HEK293T (cell line): Measurements from ENCODE around the gene EBI3.
"Not testable (repeated sequence)": the region's sequence is repeated elsewhere in the genome, so short reads cannot be mapped to it uniquely, and the experiment has no call there.

Source experiments
- CTCF ChIA-PET: fragments of 350-600 bp; formaldehyde crosslinking; extraction: SDS; loops from one replicate; lab custom pipeline; 2021; ENCODE audit warnings: antibody characterized with exemption, inconsistent platforms; lab: Yijun Ruan, JAX
- POLR2A ChIA-PET: fragments of 350-600 bp; formaldehyde crosslinking; extraction: SDS; loops from one replicate; lab custom pipeline; 2020; ENCODE audit warnings: antibody characterized with exemption, inconsistent platforms; lab: Yijun Ruan, JAX
- DNase-seq: peaks from one replicate; pipeline ENCODE4 v3.0.0; 2012; ENCODE audit warnings: mixed read lengths; ENCODE audit errors: extremely low spot score
- ARNT ChIP-seq: fragments of 450-650 bp; IDR thresholded peaks from 2 replicates; pipeline ENCODE4 v1.6.1; 2017; ENCODE audit warnings: mild to moderate bottlenecking
- BHLHE40 ChIP-seq: fragments of 450-650 bp; IDR thresholded peaks from 2 replicates; pipeline ENCODE4 v1.6.1; 2016; ENCODE audit warnings: mild to moderate bottlenecking, moderate library complexity, borderline replicate concordance
- CTBP1 ChIP-seq: fragments of 450-650 bp; IDR thresholded peaks from 2 replicates; pipeline ENCODE4 v1.6.1; 2016; ENCODE audit warnings: borderline replicate concordance
- ELF4 ChIP-seq: fragments of 450-650 bp; IDR thresholded peaks from 2 replicates; pipeline ENCODE4 v1.6.1; 2017; ENCODE audit warnings: antibody characterized with exemption
- FOXA1 ChIP-seq: fragments of 450-650 bp; IDR thresholded peaks from 2 replicates; pipeline ENCODE4 v1.6.1; 2016; ENCODE audit warnings: mild to moderate bottlenecking
- FOXK2 ChIP-seq: fragments of 450-650 bp; IDR thresholded peaks from 2 replicates; pipeline ENCODE4 v1.6.1; 2016; ENCODE audit warnings: mild to moderate bottlenecking
- FOXM1 ChIP-seq: fragments of 450-650 bp; IDR thresholded peaks from 2 replicates; pipeline ENCODE4 v1.6.1; 2017; ENCODE audit warnings: mild to moderate bottlenecking, borderline replicate concordance
- HDGF ChIP-seq: fragments of 450-650 bp; IDR thresholded peaks from 2 replicates; pipeline ENCODE4 v1.6.1; 2017; ENCODE audit warnings: antibody characterized with exemption, borderline replicate concordance
- L3MBTL2 ChIP-seq: fragments of 450-650 bp; conservative IDR thresholded peaks from 2 replicates; pipeline ENCODE4 v1.6.1; 2016; ENCODE audit warnings: mild to moderate bottlenecking
- LEF1 ChIP-seq: fragments of 450-650 bp; IDR thresholded peaks from 2 replicates; pipeline ENCODE4 v1.6.1; 2017; ENCODE audit warnings: mild to moderate bottlenecking, borderline replicate concordance
- NFRKB ChIP-seq: fragments of 450-650 bp; IDR thresholded peaks from 2 replicates; pipeline ENCODE4 v1.6.1; 2016; ENCODE audit warnings: mild to moderate bottlenecking, moderate library complexity
- PKNOX1 ChIP-seq: fragments of 450-650 bp; IDR thresholded peaks from 2 replicates; pipeline ENCODE4 v1.6.1; 2016
- SP1 ChIP-seq: fragments of 450-650 bp; IDR thresholded peaks from 2 replicates; pipeline ENCODE4 v1.6.1; 2017
- SUZ12 ChIP-seq: fragments of 450-650 bp; IDR thresholded peaks from 2 replicates; pipeline ENCODE4 v1.6.1; 2016; ENCODE audit warnings: mild to moderate bottlenecking
- TARDBP ChIP-seq: fragments of 450-650 bp; IDR thresholded peaks from 2 replicates; pipeline ENCODE4 v1.6.1; 2016
- ZNF384 ChIP-seq: fragments of 450-650 bp; IDR thresholded peaks from 2 replicates; pipeline ENCODE4 v1.6.1; 2016

The EBI3 gene

GRCh38 chr19:4225885-4226284 lies 3.4 kb upstream of the EBI3 start:
- no peak for TF ChIP-seq ELF4

GRCh38 chr19:4227771-4228170 lies 1.6 kb upstream of the EBI3 start:
- ChIA-PET CTCF (interaction anchor here (0.7 kb wide), 1 partner anchor 29 kb away, joined by 3 read pairs; no protein-coding TSS in a partner anchor), POLR2A (no interaction called here)
- TF ChIP-seq ELF4 (no peak), LEF1 (no peak), CTBP1 (no peak), FOXM1 (no peak), SP1 (no peak), BHLHE40 (no peak), NFRKB (no peak), FOXA1 (no peak), HDGF (no peak), SUZ12 (no peak), L3MBTL2 (no peak), FOXK2 (no peak), TARDBP (no peak), PKNOX1 (no peak), ZNF384 (no peak), ARNT (no peak)
- DNase-seq, result no peak

More at GRCh38 chr19:4225885-4226284, 3.4 kb upstream of the EBI3 start:
- ChIA-PET POLR2A (no interaction called here), CTCF (no interaction called here)
- DNase-seq, result peak; percentile 3

DNA sequence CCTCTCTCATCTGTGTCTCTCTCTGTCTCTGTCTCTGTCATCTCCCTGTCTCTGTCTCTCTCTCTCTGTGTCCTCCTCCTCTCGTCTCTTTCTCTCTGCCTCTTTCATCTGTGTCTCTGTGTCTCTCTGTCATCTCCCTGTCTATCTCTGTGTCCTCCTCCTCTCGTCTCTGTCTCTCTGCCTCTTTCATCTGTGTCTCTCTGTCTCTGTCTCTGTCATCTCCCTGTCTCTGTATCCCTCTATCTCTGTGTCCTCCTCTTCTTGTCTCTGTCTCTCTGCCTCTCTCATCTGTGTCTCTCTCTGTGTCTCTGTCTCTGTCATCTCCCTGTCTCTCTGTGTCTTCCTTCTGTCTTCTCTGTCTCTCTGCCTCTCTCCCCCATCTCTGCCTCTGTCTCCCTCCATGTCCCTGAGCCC lies 551 bp upstream of the EBI3 start:
- no peak for DNase-seq
- CTCF ChIA-PET, result no interaction called here
- POLR2A ChIA-PET, result no interaction called here
- TF ChIP-seq FOXA1, result no peak
- TF ChIP-seq ZNF384, result no peak
- no peak; the same call in 1 of the 2 replicates for TF ChIP-seq CTBP1
- TF ChIP-seq PKNOX1, result no peak
- no peak for TF ChIP-seq BHLHE40
- no peak for TF ChIP-seq FOXM1
- no peak for TF ChIP-seq SUZ12
- no peak; the same call in 1 of the 2 replicates for TF ChIP-seq TARDBP
- no peak for TF ChIP-seq NFRKB
- no peak for TF ChIP-seq ARNT
- no peak for TF ChIP-seq LEF1
- no peak for TF ChIP-seq FOXK2

- DNase-seq, CTCF ChIA-PET: not testable (repeated sequence)
- POLR2A ChIA-PET, result interaction anchor here (0.6 kb wide), 1 partner anchor 11 kb away, joined by 3 read pairs; no protein-coding TSS in a partner anchor
Measured at GRCh38 chr19:4230237-4230636, 914 bp downstream of the EBI3 start.

DNA sequence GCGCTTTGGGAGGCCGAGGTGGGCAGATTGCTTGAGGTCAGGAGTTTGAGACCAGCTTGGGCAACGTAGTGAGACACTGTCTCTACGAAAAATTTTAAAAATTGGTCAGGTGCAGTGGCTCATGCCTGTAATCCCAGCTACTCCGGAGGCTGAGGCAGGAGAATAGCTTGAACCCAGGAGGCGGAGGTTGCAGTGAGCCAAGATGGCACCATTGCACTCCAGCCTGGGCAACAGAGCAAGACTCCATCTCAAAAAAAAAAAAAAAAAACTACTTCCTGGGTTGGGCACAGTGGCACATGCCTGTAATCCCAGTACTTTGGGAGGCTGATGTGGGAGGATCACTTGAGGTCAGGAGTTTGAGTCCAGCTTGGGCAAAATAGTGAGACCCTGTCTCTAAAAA lies 2.2 kb downstream of the EBI3 start:
- POLR2A ChIA-PET, result interaction anchor here (4.2 kb wide), 1 partner anchor 15 kb away, joined by 20 read pairs; the partner anchor contains the start of gene YJU2
- CTCF ChIA-PET, result interaction anchor here (1.9 kb wide), 1 partner anchor 12 kb away, joined by 5 read pairs; no protein-coding TSS in a partner anchor
- not testable (repeated sequence) for DNase-seq

GRCh38 chr19:4232139-4232538 lies 2.8 kb downstream of the EBI3 start:
- ChIA-PET POLR2A (interaction anchor here (4.2 kb wide), 1 partner anchor 15 kb away, joined by 20 read pairs; the partner anchor contains the start of gene YJU2), CTCF (interaction anchor here (0.7 to 1.9 kb wide), 5 partner anchors 12 to 228 kb away, joined by 3 to 5 read pairs (median 4); no protein-coding TSS in a partner anchor)
- not testable (repeated sequence) for DNase-seq

DNA sequence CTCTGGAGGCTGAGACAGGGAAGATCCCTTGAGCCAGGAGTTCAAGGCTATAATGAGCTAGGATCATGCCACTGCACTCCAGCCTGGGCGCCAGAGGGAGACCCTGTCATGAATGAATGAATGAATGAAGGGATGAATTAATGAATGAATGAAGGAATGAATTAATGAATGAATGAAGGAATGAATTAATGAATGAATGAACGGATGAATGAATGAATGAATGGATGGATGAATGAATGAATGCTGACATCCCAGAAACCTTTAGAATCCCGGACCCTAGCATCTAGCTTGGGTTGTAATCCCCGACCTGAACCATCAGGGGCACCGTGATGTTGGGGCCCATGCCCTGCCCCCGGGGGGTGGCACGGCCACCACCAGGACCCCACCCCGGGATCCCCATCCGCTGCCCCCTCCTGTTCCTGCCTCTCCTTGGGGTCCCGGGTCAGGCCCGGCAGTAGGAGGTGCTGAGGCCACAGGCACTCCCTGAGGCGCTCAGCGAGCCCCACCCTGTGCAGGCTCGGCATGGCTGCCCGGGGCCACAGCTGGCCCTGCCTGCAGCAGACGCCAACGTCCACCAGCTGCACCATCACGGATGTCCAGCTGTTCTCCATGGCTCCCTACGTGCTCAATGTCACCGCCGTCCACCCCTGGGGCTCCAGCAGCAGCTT lies 3.4 kb downstream of the EBI3 start:
- ChIA-PET POLR2A (interaction anchor here (4.2 kb wide), 1 partner anchor 14 kb away, joined by 20 read pairs; the partner anchor contains the start of gene YJU2), CTCF (interaction anchor here (0.7 to 1.9 kb wide), 6 partner anchors 11 to 169 kb away, joined by 3 to 5 read pairs (median 4); partner anchors contain the start of gene MPND)
- peak; percentile 39 for DNase-seq
- TF ChIP-seq FOXM1, result no peak
- no peak for TF ChIP-seq ELF4
- TF ChIP-seq PKNOX1, result no peak
- TF ChIP-seq HDGF, result no peak
- TF ChIP-seq SP1, result no peak
- TF ChIP-seq LEF1, result no peak
- no peak for TF ChIP-seq BHLHE40
- no peak for TF ChIP-seq FOXA1
- TF ChIP-seq ARNT, result no peak
- TF ChIP-seq CTBP1, result no peak
- TF ChIP-seq L3MBTL2, result no peak
- no peak for TF ChIP-seq TARDBP
- no peak for TF ChIP-seq ZNF384
- TF ChIP-seq NFRKB, result no peak
